PFSK-1 (cell line): ENCODE data around the gene LRCH1.

ENCODE experiments used
- FOXP2 ChIP-seq: optimal IDR thresholded peaks from 2 replicates; pipeline ENCODE3; 2011; ENCODE audit warnings: borderline replicate concordance, control low read depth, inconsistent platforms; ENCODE audit not compliant: insufficient read depth; ENCODE audit errors: extremely low read length, extremely low read depth
- POLR2AphosphoS5 ChIP-seq: IDR thresholded peaks from 2 replicates; pipeline ENCODE4 v1.6.1; 2012; ENCODE audit warnings: low read depth, mild to moderate bottlenecking, control low read depth, low read length, moderate library complexity
- SIN3A ChIP-seq: IDR thresholded peaks from 2 replicates; pipeline ENCODE4 v1.6.1; 2012; ENCODE audit warnings: mild to moderate bottlenecking, low read length, moderate library complexity, borderline replicate concordance; ENCODE audit not compliant: insufficient read depth
- TAF1 ChIP-seq: IDR thresholded peaks from 2 replicates; pipeline ENCODE4 v1.6.1; 2012; ENCODE audit warnings: low read length, control low read depth, borderline replicate concordance; ENCODE audit not compliant: insufficient read depth
- TF ChIP-seq, protein P1 (sequence below), 2 experiments: IDR thresholded peaks; 2 replicates each; pipeline versions ENCODE4 v1.6.1 to v1.8.0; 2011 to 2012; ENCODE audit warnings: low read depth in 2 of 2, low read length in 2 of 2, control low read depth in 1 of 2, inconsistent platforms in 1 of 2, mild to moderate bottlenecking in 1 of 2, moderate library complexity in 1 of 2; ENCODE audit not compliant: insufficient read depth in 1 of 2

LRCH1 gene

DNA sequence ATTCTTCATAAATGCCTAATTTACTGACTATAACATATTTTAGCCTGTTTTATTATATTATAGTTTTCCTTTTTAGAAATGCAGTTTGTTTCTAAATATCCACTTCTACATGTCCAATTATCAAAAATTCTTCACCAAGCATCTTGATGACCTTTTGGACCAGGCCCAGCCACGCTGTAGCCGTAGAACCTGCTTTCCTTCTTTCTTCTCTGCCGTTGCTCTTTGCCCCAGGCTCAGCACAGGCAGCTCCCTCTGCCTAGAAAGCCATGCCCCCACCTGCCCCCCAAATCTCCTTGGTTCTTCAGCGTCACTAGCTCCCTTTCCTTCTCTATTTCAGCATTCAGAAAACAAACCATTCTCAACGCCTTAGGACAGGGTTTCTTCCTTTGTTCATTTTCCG is 178.6 kb downstream of the LRCH1 start:
- TF ChIP-seq FOXP2 (no peak), SIN3A (no peak), TAF1 (no peak), POLR2AphosphoS5 (no peak)
- TF ChIP-seq, protein P1, sequence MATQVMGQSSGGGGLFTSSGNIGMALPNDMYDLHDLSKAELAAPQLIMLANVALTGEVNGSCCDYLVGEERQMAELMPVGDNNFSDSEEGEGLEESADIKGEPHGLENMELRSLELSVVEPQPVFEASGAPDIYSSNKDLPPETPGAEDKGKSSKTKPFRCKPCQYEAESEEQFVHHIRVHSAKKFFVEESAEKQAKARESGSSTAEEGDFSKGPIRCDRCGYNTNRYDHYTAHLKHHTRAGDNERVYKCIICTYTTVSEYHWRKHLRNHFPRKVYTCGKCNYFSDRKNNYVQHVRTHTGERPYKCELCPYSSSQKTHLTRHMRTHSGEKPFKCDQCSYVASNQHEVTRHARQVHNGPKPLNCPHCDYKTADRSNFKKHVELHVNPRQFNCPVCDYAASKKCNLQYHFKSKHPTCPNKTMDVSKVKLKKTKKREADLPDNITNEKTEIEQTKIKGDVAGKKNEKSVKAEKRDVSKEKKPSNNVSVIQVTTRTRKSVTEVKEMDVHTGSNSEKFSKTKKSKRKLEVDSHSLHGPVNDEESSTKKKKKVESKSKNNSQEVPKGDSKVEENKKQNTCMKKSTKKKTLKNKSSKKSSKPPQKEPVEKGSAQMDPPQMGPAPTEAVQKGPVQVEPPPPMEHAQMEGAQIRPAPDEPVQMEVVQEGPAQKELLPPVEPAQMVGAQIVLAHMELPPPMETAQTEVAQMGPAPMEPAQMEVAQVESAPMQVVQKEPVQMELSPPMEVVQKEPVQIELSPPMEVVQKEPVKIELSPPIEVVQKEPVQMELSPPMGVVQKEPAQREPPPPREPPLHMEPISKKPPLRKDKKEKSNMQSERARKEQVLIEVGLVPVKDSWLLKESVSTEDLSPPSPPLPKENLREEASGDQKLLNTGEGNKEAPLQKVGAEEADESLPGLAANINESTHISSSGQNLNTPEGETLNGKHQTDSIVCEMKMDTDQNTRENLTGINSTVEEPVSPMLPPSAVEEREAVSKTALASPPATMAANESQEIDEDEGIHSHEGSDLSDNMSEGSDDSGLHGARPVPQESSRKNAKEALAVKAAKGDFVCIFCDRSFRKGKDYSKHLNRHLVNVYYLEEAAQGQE (IDR thresholded peaks at IDR 0.05; ENCODE audit: insufficient read depth in 1 of 2, low read depth in 2 of 2, low read length in 2 of 2): no peak

DNA sequence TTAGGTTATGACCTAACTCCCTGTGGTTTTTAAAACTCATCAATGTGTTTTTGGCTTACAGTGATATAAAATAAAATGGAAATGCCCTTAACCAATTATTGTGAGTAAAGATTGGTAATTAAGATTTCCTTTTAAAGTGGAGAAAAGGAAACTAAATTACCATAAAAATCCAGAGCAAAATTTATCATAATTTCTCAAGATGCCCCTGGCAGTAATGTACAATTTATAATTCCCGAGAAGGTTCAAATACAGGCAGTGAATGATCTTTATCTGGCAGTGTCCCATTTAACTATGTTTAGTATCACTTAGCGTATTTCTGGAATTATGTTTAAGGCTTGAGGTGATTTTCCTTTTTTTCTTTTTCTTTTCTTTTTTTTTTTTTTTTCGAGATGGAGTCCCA is 182.5 kb downstream of the LRCH1 start:
- TF ChIP-seq SIN3A: no peak
- no peak for TF ChIP-seq POLR2AphosphoS5
- TF ChIP-seq TAF1: no peak
- no peak for TF ChIP-seq FOXP2
- TF ChIP-seq, protein P1 (IDR thresholded peaks at IDR 0.05; ENCODE audit: insufficient read depth in 1 of 2, low read depth in 2 of 2, low read length in 2 of 2): no peak

DNA sequence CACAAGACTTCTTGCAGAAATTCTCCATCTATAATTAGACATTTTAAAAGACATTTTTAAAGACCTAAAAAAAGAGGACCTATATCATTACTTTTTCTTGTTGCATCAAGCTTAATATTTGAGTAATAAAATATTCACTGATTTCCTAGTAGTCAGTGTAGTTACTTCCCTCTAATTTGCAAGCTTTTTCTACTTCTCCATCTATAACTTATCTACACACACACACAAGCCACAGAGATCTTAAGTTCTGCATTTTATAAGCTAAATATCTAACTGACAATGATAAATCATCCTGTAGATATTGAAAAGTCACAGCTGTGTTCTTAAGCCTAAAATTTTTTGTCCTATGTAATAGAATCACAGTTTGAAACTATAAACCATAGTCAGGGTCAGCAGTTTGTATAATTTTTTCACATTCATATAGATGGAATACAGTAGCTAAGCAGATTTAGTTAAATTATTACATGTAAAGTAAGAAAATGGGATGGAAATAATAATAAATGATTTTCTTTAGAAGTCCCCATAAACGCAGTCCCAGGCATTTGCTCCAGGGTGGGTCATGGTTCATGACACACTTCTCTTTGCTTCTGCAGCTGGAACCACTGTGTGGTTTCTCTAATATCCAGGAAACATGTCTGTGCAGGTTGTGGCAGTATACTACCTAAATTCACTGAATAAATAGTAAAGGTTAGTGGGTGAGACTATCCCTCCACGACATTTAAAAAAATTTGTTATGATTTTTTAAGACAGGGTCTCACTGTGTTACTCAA is 183.8 kb downstream of the LRCH1 start:
- TF ChIP-seq, protein P1 (IDR thresholded peaks at IDR 0.05; ENCODE audit: insufficient read depth in 1 of 2, low read depth in 2 of 2, low read length in 2 of 2): no peak
- TF ChIP-seq FOXP2: no peak
- TF ChIP-seq SIN3A: no peak
- TF ChIP-seq POLR2AphosphoS5: no peak
- no peak for TF ChIP-seq TAF1

DNA sequence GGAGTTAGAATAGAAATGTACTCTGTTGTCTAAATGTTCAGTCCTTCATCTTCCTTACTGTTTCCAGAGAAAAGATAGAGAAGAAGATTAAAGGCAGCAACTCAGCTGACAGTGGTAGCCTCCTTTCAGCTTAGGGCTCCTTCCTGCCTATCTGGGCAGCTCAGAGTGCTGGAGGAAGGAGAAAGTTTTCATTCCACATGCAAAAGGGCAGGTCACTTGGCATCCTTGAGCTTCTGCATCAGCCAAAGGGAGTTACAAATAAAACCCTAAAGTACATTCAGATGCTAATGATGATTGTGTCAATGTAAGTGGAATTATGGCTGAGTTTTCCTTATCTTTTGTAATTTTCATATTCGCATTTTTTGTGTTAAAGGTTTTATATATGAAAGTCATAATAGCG is 185.1 kb downstream of the LRCH1 start:
- TF ChIP-seq SIN3A (no peak), FOXP2 (no peak), TAF1 (no peak), POLR2AphosphoS5 (no peak)
- TF ChIP-seq, protein P1 (IDR thresholded peaks at IDR 0.05; ENCODE audit: insufficient read depth in 1 of 2, low read depth in 2 of 2, low read length in 2 of 2): no peak

DNA sequence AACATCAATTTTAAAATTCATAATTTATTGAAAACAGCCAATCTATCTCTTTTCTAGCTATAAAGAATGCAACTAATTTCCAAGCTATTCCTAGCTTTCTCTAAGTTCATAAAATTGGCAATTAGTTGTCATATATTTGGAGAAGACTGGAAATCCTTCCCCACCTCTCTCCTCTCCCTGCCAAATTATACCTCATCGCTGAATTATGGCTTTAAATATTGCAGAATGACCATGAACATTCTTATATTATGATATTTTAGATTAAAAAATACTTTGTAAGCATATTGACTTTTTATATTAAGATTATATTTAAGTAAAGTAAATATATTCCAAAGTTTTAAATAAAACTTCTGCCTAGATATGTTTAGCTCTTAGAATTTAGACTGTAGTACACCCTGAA is 185.8 kb downstream of the LRCH1 start:
- TF ChIP-seq SIN3A (no peak), POLR2AphosphoS5 (no peak), FOXP2 (no peak), TAF1 (no peak)
